WTC11 (cell line): ENCODE data around the gene PHTF2. TPM values are rescaled to one million over a fixed set of nuclear protein-coding genes. Genes with fewer than 3 reads are reported as not detected.

Experiments
- ATAC-seq: fragments of 200-7000 bp; cut with Tn5 transposase; 2 replicates; pipeline ENCODE4 v1.10.0; 2021; ENCODE audit warnings: mild to moderate bottlenecking, moderate library complexity
- CTCF ChIA-PET: fragments of 300-600 bp; sonication (Branson Sonifier 250); formaldehyde crosslinking; loops from one replicate; lab custom pipeline; 2021; ENCODE audit warnings: antibody characterized with exemption; lab: Charles Lee
- POLR2A ChIA-PET: fragments of 350-600 bp; sonication (Branson Sonifier 250); formaldehyde crosslinking; loops from one replicate; lab custom pipeline; 2021; ENCODE audit warnings: antibody characterized with exemption; lab: Charles Lee
- DNase-seq: peaks from one replicate; pipeline ENCODE4 v3.0.0; 2021; ENCODE audit warnings: low spot score
- H3K27ac Mint-ChIP-seq: 2 replicates; pipeline ENCODE4 v1.8.0; 2021; ENCODE audit warnings: mixed read lengths
- H3K27me3 Mint-ChIP-seq: 2 replicates; pipeline ENCODE4 v1.8.0; 2021; ENCODE audit warnings: low read depth, mild to moderate bottlenecking, moderate library complexity, mixed read lengths
- H3K36me3 Mint-ChIP-seq: 2 replicates; pipeline ENCODE4 v1.8.0; 2021; ENCODE audit warnings: mixed read lengths
- H3K4me1 Mint-ChIP-seq: 2 replicates; pipeline ENCODE4 v1.8.0; 2022; ENCODE audit warnings: mixed read lengths
- H3K4me3 Mint-ChIP-seq: 2 replicates; pipeline ENCODE4 v1.8.0; 2021; ENCODE audit warnings: mild to moderate bottlenecking, moderate library complexity, mixed read lengths
- H3K9me3 Mint-ChIP-seq: 2 replicates; pipeline ENCODE4 v1.8.0; 2021; ENCODE audit warnings: mixed read lengths
- EMX1 ChIP-seq: fragments of 250-450 bp; sonication (Bioruptor Pico); IDR thresholded peaks from 2 replicates; pipeline ENCODE4 v1.8.0; 2021; ENCODE audit warnings: mild to moderate bottlenecking
- IRF2 ChIP-seq: sonication (generic); formaldehyde crosslinking; IDR thresholded peaks from 2 replicates; pipeline ENCODE4 v1.8.0; 2022; ENCODE audit warnings: low read depth, missing genetic modification reagents, borderline replicate concordance
- KAT7 ChIP-seq: sonication (generic); formaldehyde crosslinking; IDR thresholded peaks from 2 replicates; pipeline ENCODE4 v1.8.1; 2023; ENCODE audit warnings: missing genetic modification reagents, mild to moderate bottlenecking, borderline replicate concordance
- MXD4 ChIP-seq: fragments of 250-450 bp; sonication (Bioruptor Pico); IDR thresholded peaks from 2 replicates; pipeline ENCODE4 v1.8.0; 2021; ENCODE audit warnings: mild to moderate bottlenecking, moderate library complexity, borderline replicate concordance
- OVOL2 ChIP-seq: fragments of 250-450 bp; sonication (Bioruptor Pico); IDR thresholded peaks from 2 replicates; pipeline ENCODE4 v1.9.0; 2021; ENCODE audit warnings: mild to moderate bottlenecking, borderline replicate concordance
- PRRX2 ChIP-seq: fragments of 250-450 bp; sonication (Bioruptor Pico); IDR thresholded peaks from 2 replicates; pipeline ENCODE4 v1.8.0; 2021; ENCODE audit warnings: mild to moderate bottlenecking
- RORB ChIP-seq: fragments of 250-450 bp; sonication (Bioruptor Pico); IDR thresholded peaks from 2 replicates; pipeline ENCODE4 v1.9.0; 2021; ENCODE audit warnings: mild to moderate bottlenecking
- TEAD1 ChIP-seq: sonication (generic); formaldehyde crosslinking; IDR thresholded peaks from 2 replicates; pipeline ENCODE4 v1.8.0; 2022; ENCODE audit warnings: mild to moderate bottlenecking, missing genetic modification reagents
- ZNF263 ChIP-seq: sonication (generic); formaldehyde crosslinking; IDR thresholded peaks from 2 replicates; pipeline ENCODE4 v1.8.1; 2022; ENCODE audit warnings: low read depth, mild to moderate bottlenecking, moderate library complexity, missing genetic modification reagents
- total RNA-seq: library from RNA; stranded (reverse); gene quantifications from 3 replicates; pipeline ENCODE4 v1.2.3, GENCODE V29; 2021
- TF ChIP-seq, protein P1 (sequence below): sonication (generic); formaldehyde crosslinking; IDR thresholded peaks from 2 replicates; pipeline ENCODE4 v1.8.1; 2022; ENCODE audit warnings: missing genetic modification reagents, borderline replicate concordance
- TF ChIP-seq, protein P2 (sequence below): fragments of 250-450 bp; sonication (Bioruptor Pico); IDR thresholded peaks from 2 replicates; pipeline ENCODE4 v1.8.0; 2021; ENCODE audit warnings: mild to moderate bottlenecking
- TF ChIP-seq, protein P3 (sequence below): fragments of 250-450 bp; sonication (Bioruptor Pico); conservative IDR thresholded peaks from 2 replicates; pipeline ENCODE4 v1.9.0; 2021; ENCODE audit warnings: mild to moderate bottlenecking
- TF ChIP-seq, protein P4 (sequence below): sonication (generic); formaldehyde crosslinking; conservative IDR thresholded peaks from 2 replicates; pipeline ENCODE4 v1.8.1; 2022; ENCODE audit warnings: mild to moderate bottlenecking, missing genetic modification reagents
- TF ChIP-seq, protein P5 (sequence below): fragments of 250-450 bp; sonication (Bioruptor Pico); IDR thresholded peaks from 2 replicates; pipeline ENCODE4 v1.9.0; 2021; ENCODE audit warnings: mild to moderate bottlenecking
- TF ChIP-seq, protein P6 (sequence below): fragments of 200-600 bp; IDR thresholded peaks from 2 replicates; pipeline ENCODE4 v1.8.0; 2022; ENCODE audit warnings: antibody characterized with exemption

Gene PHTF2
- total RNA-seq, 1 experiment from 2014 or later: 17.9 TPM

DNA sequence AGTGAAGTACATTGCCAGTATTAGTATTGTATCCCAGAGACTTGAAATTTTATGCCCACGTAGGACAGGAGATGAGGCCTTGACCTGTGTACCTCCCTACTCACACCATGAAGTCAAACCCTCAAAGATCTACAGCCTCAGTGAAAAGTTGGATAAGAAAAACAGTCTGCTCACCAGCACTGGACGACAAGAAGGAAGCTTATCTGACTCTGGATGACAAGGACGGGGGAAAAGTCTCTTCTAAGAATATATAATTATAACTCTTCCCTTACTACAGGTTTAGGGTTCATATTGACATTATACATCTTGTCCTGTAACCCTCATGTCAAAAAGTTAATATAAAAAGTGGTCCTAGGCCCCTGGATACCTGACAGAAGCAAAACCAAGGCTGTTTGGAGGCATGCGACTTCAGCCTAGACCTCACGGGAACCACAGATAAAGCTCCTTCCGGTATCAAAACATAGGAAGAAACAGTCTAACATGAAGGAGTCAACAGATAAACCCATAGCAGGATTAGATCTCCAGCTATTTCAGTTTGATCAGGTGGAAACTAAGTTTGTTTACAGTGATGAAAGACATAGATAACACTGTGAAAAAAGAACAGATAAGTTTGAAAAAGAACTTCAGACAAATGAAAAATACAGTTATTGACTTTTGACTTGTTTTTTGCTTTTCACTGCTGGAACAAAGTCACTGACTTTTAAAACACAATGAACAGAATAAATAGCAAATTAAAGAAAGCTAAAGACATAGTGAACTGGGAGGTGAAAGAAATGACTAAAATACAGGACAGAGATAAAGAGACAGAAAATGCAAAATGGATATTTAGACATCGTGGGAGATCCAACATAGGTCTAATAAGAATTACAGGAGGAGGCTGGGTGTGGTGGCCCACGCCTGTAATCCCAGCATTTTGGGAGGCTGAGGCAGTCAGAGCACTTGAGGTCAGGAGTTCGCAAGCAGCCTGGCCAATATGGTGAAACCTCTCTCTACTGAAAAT lies 145.9 kb downstream of the PHTF2 start:
- POLR2A ChIA-PET: no interaction called here
- no peaks in the 10 kb centered on the region for H3K9me3 Mint-ChIP-seq
- CTCF ChIA-PET: interaction anchor here (0.6 to 1.4 kb wide), 2 partner anchors 9 to 264 kb away, joined by 3 to 5 read pairs; no protein-coding TSS in a partner anchor
- no peaks in the 10 kb centered on the region for H3K27me3 Mint-ChIP-seq
- DNase-seq (no peak), ATAC-seq (no peak)
- H3K4me1 Mint-ChIP-seq: no peaks in the 10 kb centered on the region
- no peak overlapping the region for H3K27ac Mint-ChIP-seq
- H3K4me3 Mint-ChIP-seq: no peak overlapping the region
- TF ChIP-seq, protein P1, sequence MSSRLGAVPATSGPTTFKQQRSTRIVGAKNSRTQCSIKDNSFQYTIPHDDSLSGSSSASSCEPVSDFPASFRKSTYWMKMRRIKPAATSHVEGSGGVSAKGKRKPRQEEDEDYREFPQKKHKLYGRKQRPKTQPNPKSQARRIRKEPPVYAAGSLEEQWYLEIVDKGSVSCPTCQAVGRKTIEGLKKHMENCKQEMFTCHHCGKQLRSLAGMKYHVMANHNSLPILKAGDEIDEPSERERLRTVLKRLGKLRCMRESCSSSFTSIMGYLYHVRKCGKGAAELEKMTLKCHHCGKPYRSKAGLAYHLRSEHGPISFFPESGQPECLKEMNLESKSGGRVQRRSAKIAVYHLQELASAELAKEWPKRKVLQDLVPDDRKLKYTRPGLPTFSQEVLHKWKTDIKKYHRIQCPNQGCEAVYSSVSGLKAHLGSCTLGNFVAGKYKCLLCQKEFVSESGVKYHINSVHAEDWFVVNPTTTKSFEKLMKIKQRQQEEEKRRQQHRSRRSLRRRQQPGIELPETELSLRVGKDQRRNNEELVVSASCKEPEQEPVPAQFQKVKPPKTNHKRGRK (CRISPR knock-in tag): no peak
- no peak for TF ChIP-seq PRRX2 (CRISPR knock-in tag)
- no peaks in the 10 kb centered on the region for H3K36me3 Mint-ChIP-seq

DNA sequence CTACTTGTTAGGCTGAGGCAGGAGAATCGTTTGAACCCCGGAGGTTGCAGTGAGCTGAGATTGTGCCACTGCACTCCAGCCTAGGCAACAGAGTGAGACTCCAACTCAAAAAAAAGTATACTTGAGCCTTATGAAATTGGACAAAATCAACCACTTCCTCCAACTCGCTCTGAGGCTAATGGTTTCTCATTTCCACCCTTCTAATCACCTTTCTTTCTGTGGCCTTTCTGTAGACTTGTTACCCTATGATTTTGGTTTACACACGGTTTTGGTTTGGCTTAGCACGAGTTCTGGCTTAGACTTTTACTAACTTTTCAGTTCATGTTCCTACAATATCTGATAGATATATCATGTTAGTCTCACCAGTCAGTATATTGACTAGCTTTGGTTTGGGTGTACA lies 152.0 kb downstream of the PHTF2 start:
- TF ChIP-seq IRF2 (CRISPR knock-in tag) (no peak), RORB (CRISPR knock-in tag) (no peak), EMX1 (CRISPR knock-in tag) (no peak), ZNF263 (no peak), MXD4 (CRISPR knock-in tag) (no peak), KAT7 (no peak), OVOL2 (CRISPR knock-in tag) (no peak), TEAD1 (CRISPR knock-in tag) (no peak)
- TF ChIP-seq, protein P2, sequence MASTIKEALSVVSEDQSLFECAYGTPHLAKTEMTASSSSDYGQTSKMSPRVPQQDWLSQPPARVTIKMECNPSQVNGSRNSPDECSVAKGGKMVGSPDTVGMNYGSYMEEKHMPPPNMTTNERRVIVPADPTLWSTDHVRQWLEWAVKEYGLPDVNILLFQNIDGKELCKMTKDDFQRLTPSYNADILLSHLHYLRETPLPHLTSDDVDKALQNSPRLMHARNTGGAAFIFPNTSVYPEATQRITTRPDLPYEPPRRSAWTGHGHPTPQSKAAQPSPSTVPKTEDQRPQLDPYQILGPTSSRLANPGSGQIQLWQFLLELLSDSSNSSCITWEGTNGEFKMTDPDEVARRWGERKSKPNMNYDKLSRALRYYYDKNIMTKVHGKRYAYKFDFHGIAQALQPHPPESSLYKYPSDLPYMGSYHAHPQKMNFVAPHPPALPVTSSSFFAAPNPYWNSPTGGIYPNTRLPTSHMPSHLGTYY (CRISPR knock-in tag): no peak
- TF ChIP-seq, protein P3, sequence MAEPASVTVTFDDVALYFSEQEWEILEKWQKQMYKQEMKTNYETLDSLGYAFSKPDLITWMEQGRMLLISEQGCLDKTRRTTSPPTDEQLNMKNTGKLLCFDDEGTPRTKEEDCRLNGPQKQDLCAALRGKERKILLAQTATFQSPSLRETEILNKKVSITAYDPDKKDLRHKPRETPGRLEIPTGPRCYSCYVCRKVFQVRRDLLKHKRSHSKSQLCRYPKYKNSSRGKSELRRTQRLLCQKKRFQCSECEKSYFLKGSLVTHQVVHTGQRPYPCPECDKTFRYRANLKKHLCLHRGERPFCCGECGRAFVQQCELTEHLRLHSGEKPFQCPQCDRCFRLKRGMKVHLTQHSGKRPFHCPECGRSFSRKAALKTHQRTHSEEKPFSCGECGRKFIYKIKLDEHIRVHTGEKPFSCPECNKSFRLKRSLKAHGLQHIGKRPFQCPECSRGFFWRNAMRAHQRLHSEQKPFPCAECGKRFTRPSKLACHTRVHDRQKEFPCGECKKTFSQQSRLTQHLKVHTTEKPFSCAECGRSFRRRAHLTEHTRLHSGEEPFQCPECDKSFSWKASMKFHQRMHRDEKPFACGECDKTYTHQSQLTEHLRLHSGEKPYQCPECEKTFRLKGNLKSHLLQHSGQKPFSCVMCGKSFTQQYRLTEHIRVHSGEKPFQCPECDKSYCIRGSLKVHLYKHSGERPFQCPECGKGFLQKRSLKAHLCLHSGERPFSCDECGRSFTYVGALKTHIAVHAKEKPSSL: no peak
- TF ChIP-seq, protein P4, sequence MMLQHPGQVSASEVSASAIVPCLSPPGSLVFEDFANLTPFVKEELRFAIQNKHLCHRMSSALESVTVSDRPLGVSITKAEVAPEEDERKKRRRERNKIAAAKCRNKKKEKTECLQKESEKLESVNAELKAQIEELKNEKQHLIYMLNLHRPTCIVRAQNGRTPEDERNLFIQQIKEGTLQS (CRISPR knock-in tag): no peak
- TF ChIP-seq, protein P5, sequence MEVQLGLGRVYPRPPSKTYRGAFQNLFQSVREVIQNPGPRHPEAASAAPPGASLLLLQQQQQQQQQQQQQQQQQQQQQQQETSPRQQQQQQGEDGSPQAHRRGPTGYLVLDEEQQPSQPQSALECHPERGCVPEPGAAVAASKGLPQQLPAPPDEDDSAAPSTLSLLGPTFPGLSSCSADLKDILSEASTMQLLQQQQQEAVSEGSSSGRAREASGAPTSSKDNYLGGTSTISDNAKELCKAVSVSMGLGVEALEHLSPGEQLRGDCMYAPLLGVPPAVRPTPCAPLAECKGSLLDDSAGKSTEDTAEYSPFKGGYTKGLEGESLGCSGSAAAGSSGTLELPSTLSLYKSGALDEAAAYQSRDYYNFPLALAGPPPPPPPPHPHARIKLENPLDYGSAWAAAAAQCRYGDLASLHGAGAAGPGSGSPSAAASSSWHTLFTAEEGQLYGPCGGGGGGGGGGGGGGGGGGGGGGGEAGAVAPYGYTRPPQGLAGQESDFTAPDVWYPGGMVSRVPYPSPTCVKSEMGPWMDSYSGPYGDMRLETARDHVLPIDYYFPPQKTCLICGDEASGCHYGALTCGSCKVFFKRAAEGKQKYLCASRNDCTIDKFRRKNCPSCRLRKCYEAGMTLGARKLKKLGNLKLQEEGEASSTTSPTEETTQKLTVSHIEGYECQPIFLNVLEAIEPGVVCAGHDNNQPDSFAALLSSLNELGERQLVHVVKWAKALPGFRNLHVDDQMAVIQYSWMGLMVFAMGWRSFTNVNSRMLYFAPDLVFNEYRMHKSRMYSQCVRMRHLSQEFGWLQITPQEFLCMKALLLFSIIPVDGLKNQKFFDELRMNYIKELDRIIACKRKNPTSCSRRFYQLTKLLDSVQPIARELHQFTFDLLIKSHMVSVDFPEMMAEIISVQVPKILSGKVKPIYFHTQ (CRISPR knock-in tag): no peak
- TF ChIP-seq, protein P6, sequence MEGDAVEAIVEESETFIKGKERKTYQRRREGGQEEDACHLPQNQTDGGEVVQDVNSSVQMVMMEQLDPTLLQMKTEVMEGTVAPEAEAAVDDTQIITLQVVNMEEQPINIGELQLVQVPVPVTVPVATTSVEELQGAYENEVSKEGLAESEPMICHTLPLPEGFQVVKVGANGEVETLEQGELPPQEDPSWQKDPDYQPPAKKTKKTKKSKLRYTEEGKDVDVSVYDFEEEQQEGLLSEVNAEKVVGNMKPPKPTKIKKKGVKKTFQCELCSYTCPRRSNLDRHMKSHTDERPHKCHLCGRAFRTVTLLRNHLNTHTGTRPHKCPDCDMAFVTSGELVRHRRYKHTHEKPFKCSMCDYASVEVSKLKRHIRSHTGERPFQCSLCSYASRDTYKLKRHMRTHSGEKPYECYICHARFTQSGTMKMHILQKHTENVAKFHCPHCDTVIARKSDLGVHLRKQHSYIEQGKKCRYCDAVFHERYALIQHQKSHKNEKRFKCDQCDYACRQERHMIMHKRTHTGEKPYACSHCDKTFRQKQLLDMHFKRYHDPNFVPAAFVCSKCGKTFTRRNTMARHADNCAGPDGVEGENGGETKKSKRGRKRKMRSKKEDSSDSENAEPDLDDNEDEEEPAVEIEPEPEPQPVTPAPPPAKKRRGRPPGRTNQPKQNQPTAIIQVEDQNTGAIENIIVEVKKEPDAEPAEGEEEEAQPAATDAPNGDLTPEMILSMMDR: no peak
- Mint-ChIP-seq H3K4me3 (no peak overlapping the region), H3K9me3 (no peaks in the 10 kb centered on the region), H3K36me3 (no peaks in the 10 kb centered on the region), H3K4me1 (no peaks in the 10 kb centered on the region), H3K27me3 (no peaks in the 10 kb centered on the region), H3K27ac (no peak overlapping the region)
- no peak for DNase-seq
- ChIA-PET CTCF (interaction anchor here (1.2 to 1.4 kb wide), 2 partner anchors 10 to 39 kb away, joined by 4 to 5 read pairs; no protein-coding TSS in a partner anchor), POLR2A (interaction anchor here (0.6 kb wide), 1 partner anchor 348 kb away, joined by 3 read pairs; no protein-coding TSS in a partner anchor)
- no peak for ATAC-seq
